Inferior parietal cortex (tissue), 1 donor: ENCODE measurements around the gene NUP153.
"Not testable (repeated sequence)": the region's sequence is repeated elsewhere in the genome, so short reads cannot be mapped to it uniquely, and the experiment has no call there.

Experiments used
- DNase-seq: peaks from one replicate; pipeline ENCODE4 v3.0.0-alpha.2; 2016; ENCODE audit errors: extremely low spot score

Gene NUP153

DNA sequence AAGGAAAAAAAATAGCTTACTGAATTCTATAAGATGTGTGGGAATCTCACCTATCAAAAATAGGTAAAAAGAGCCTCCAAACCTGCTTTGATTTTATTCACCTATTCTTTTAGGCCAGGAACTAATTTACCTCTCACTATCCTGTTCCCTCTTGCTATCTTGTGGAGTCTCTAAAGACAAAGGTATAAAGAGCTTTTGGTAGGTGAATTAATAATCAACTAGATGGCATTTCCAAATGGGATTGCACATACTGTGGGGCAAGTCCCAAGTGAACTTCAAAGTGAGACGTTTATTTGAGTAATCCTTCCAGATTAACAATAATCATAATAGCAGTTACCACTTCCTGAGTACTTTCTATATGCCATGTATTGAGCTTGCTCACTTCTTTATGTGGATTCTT is 103.8 kb downstream of the NUP153 start:
- DNase-seq, result no peak

DNA sequence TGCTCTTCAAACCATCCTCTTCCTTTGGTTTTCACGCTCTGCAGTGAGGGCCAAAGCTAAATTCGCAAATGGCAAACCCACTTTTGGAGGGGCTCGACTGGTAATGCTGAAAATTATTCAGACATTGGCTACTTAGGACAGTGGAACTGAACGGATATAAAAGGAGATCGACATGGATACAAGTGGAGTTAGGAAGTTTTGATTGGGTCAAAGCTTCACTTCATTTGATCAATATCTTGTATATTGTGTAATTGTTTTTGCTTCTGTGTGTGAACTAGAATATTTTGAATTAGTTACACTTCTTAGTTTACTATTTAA is 105.4 kb downstream of the NUP153 start:
- DNase-seq, result no peak

DNA sequence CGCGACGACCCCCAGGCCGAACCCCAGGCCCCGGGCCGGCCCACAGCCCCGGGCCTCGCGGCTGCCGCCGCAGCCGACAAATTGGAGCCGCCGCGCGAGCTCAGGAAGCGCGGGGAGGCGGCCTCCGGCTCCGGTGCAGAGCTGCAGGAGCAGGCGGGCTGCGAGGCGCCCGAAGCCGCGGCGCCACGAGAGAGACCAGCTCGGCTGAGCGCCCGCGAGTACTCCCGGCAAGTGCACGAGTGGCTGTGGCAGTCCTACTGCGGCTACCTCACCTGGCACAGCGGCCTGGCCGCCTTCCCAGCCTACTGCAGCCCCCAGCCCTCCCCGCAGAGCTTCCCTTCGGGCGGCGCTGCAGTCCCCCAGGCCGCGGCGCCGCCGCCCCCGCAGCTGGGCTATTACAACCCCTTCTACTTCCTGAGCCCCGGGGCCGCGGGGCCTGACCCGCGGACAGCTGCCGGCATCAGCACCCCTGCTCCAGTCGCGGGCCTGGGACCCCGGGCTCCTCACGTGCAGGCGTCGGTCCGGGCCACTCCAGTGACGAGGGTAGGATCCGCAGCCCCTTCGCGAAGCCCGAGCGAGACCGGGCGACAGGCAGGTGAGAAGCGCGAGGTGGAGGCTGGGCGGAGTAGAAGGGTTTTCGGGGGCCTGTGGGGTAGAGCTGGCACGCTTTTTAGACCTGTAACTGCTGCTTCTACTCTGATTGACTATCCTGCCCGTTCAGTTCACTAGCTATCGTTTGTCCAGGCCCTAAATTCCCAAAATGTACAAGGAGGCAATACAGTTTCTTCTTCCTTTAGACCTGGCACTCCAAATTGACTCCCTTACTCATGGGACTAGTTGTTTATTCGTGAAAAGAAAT is 106.0 kb downstream of the NUP153 start:
- no peak for DNase-seq

DNA sequence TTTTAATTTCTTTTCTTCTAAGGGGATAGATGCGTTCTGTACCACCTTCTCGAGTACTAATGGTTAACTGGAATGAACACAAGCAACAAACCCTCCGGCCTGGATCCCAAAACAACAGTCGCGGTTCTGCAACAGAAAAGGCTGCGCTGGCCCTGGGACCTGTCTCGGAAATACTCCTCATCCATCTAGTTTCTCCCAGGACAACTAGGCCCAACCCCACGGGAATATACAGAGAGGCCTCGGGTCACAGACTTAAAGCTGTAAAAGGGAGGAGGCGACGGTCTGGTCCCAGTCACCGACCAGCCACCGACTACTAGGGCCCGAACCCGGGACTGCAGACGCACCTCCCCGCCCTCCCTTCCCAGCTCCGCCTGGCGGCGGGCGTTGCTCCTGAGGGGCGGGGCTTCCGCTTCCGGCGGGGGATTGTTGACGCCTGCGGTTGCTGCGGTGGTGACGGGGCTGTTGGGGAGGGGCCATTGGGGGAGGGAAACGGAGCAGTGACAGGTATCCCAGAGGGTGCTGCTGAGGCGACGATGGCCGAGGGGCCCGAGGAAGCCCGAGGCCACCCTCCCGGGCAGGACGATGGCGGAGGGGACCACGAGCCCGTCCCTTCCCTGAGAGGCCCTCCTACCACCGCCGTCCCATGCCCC is 106.7 kb downstream of the NUP153 start, which contains the start of gene FAM8A1:
FAM8A1 (plus strand) TSS at position 426 of the 650 bp plus-strand sequence; CDS start at position 534, 108 bp downstream.
- DNase-seq, result peak; percentile 92

DNA sequence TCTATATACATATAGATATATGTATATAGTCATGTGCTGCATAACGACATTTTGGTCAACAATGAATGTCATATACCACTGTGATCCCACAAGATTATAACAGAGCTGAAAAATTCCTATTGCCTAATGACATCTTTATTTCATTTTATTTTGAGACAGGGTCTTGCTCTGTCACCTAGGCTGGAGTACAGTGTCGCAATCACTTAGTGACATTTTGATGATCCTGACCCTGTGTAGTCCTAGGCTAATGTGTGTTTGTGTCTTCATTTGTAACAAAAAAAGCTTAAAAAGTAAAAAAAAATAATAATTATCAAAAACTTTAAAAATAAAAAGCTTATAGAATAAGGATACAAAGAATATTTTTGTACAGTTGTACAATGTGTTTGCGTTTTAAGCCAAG is 110.6 kb downstream of the NUP153 start:
- DNase-seq, result no peak

- no peak for DNase-seq
Observed at GRCh38 chr6:17593246-17593645, 113.5 kb downstream of the NUP153 start.

DNA sequence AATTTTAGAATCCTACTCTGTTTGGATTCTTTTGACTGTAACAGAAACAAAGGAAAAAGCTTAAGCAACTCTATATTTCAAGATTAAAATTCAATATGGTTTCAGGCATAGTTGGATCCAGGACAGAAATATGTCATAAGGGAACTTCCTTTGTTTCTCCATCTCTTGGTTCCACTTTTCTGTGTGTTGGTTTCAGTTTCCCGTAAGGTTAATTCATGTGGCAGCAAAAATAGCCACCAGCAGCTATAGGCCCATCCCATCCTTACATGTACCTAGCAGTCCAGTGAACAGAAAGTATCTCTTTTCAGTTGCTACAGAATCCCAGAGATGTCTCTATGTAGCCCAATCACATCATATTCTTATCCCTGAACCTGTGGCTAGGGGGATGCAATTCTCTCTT is 115.4 kb downstream of the NUP153 start:
- no peak for DNase-seq

DNA sequence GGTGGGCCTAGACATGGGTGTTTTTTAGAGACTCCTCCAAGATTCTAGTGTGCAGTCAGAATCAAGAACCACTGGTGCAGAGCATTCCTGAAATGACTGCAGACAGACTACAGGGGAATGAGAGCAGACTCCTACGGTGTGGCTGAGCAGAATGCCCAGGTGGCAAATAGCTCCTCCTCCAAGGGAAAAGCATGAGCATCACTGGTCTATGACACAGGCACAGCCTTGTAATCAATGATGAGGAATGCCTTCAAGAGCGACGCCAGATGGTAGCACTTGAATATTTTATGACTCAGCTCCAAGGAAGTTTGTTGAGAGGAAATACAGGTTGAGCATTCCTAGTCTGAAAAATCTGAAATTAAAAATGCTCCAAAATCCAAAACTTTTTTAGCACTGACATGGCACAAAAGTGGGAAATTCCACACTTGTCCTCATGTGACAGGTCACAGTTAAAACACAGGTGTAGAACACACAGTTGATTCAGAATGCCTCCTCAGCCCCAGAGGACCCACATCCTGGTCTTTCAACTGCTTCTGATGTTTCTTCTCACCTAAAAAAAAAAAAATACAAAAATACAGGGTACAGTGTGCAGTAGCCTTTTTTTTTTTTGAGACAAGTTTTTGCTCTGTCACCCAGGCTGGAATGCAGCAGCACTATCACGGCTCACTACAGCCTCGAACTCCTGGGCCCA is 117.2 kb downstream of the NUP153 start:
- no peak for DNase-seq

GRCh38 chr6:17588011-17588410 is 118.7 kb downstream of the NUP153 start:
- DNase-seq, result no peak

DNA sequence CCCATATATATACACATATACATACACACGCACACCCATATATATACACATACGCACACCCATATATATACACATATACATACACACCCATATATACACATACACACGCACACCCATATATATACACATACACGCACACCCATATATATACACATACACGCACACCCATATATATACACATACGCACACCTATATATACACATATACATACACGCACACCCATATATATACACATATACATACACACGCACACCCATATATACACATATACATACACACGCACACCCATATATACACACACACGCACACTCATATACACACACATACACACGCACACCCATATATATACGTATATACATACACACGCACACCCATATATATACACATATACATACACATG is 120.1 kb downstream of the NUP153 start:
- not testable (repeated sequence) for DNase-seq

DNA sequence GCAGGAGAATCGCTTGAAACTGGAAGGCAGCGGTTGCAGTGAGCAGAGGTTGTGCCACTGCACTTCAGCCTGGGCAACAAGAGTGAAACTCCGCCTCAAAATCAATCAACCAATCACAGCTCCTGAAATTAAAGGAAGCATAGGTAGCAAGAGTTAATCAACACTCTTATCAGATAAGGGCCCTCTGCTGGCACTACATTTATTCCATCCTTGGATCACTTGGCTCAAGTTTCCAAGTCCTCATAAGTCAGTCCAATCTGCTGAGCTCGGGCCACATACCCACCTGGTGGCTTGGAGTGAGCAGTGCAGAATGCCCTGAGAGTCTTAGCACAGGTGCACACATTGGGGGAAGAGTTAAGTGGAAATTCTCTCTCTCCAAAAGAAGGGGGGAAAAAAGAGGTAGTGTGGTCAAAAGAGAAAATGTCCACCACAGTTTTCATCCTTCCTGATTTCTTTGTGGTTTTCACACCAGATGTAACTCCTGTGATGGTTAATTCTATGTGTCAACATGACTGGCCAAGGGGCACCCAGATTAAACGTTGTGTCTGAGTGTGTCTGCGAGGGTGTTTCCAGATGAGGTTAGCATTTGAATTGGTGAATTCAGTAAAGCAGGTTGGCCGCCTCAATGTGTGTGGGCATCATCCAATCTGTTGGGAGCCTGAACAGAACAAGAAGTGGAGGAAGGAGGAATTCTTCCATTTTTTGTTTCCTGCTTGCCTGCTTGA is 120.8 kb downstream of the NUP153 start:
- no peak for DNase-seq

- DNase-seq, result peak; percentile 89
Observed at GRCh38 chr6:17584241-17584803, 122.4 kb downstream of the NUP153 start.

- DNase-seq, result no peak
Observed at GRCh38 chr6:17583811-17584210, 122.9 kb downstream of the NUP153 start.

GRCh38 chr6:17581282-17581681 is 125.4 kb downstream of the NUP153 start:
- not testable (repeated sequence) for DNase-seq

DNA sequence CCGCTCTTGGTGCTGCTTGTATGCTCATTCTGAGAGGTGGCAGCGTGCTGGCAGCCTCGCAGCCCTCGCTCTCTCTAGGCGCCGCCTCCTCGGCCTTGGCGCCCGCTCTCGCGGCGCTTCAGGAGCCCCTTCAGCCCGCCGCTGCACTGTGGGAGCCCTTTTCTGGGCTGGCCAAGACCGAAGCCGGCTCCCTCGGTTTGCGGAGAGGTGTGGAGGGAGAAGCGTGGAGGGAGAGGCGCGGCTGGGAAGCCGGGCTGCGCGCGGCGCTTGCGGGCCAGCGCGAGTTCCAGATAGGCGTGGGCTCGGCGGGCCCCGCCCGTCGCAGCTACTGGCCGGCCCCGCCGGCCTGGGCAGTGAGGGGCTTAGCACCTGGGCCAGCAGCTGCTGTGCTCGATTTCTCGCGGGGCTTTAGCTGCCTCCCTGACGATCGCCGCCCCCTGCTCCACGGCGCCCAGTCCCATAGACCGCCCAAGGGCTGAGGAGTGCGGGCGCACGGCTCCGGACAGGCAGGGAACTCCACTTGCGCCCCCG is 126.1 kb downstream of the NUP153 start:
- DNase-seq, result no peak

DNA sequence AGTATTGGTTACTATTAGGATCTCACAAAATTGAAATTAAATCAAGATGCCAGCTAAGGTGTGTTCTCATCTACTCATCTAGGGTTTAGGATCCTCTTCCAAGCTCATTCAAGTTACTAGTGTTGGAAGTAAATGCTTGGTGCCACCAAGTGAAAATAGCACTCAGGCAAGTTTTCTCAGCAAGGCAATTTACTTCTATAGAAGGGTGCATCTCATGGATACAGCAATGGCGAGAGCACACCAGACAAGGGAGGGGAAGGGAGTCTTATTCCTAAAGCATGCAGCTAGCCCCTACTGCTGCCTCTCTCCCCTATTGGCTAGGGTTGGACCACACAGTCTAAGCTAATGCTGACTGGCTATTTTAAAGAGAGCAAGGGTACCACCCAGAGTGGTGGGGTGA is 129.7 kb downstream of the NUP153 start:
- no peak for DNase-seq

DNA sequence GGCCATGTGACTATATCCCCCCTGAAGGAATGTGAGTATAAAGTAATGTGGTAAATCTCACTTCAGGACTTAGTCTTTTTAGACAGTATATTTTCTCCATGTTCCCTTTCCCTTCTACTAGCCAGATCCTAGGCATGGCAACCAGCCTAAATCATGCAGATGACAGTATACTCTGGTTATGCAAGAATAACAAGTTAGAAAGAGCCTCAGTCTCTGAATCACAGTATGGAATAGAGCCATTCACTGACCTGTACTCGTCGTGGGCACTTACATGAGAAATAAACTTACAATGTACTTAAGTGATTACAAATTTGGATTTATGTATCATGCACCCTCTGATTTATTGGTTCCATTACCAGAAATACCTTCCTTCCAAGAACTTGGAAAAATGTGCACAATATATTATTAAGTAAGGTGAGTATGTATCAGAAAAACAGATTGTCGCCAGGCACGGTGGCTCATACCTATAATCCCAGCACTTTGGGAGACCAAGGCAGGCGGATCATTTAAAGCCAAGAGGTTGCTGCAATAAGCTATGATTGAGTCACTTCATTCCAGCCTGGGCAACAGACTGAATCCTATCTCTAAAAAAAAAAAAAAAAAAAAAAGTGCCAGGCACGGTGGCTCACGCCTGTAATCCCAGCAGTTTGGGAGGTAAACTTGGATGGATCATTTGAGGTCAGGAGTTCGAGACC is 131.7 kb downstream of the NUP153 start:
- no peak for DNase-seq

DNA sequence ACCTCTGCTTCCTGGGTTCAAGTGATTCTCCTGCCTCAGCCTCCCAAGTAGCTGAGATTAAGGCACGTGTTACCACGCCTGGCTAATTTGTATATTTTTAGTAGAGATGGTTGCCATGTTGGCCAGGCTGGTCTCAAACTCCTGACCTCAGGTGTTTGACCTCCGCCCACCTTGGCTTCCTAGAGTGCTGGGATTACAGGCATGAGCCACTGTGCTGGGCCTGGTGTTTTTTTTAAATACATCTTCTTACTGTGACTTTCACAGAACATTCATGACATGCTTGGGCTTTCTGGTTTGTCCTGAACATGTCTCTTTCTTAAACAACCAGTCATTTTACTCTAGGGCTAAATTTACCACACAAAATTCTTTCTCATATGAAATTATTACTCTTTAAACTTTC is 141.3 kb downstream of the NUP153 start:
- DNase-seq, result no peak
